ENCODE results near the gene C1QTNF5.

DNA sequence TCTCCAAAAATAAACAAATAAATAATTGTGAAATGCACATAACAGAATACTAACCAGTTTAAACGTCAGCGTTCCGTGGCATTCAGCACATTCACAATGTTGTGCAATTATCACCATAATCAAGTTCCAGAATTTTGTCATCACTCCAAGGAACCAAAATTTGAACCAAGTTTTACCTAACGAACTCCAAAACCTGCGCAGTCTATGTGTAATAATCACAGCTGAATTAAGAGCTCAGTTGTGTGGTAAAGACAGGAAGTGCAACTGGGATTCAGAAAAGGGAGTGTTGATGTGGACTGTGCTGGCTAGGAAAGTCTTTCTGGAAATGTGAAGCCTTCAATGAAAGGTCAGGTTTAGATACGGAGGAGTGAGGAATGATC lies 18.3 kb downstream of the C1QTNF5 start:
- TF ChIP-seq EZH2 (IDR thresholded peaks at IDR 0.05; ENCODE audit: insufficient read depth, poor library complexity, severe bottlenecking) (no peak), EZH2phosphoT487 (IDR thresholded peaks at IDR 0.05; ENCODE audit: insufficient read depth, low read depth) (no peak)

Data from GM23248 (cell line).